Fibroblast of villous mesenchyme (primary cell): ENCODE data around the gene CYS1. TPM values are rescaled to one million over a fixed set of nuclear protein-coding genes. Genes with fewer than 3 reads are reported as not detected.

ENCODE experiments used
- DNase-seq: peaks from one replicate; pipeline ENCODE4 v3.0.0-alpha.2; 2010; ENCODE audit warnings: low read depth
- H3K4me3 ChIP-seq: 2 replicates; pipeline ENCODE4 v1.5.1; 2011; ENCODE audit warnings: low read depth, mild to moderate bottlenecking, low read length
- CTCF ChIP-seq: IDR thresholded peaks from 2 replicates; pipeline ENCODE4 v1.5.1; 2012; ENCODE audit warnings: low read depth, mild to moderate bottlenecking, low read length; ENCODE audit not compliant: insufficient read depth
- total RNA-seq: library from RNA; depleted of rRNA; stranded (reverse); fragments of >200 nt; gene quantifications from 2 replicates; pipeline ENCODE4 v1.2.3, GENCODE V29; 2012

CYS1 gene
- total RNA-seq, 1 donor = 2.2 TPM

- TF ChIP-seq CTCF = no peak
- no peak overlapping the region for H3K4me3 ChIP-seq
- no peak for DNase-seq
Measured at GRCh38 chr2:10073706-10074105, 6.5 kb downstream of the CYS1 start.

- TF ChIP-seq CTCF = peak; percentile 86
- no peak overlapping the region for H3K4me3 ChIP-seq
Measured at GRCh38 chr2:10072656-10073480, 7.3 kb downstream of the CYS1 start.

GRCh38 chr2:10071595-10071994 lies 8.6 kb downstream of the CYS1 start:
- DNase-seq = no peak
- H3K4me3 ChIP-seq = no peak overlapping the region
- TF ChIP-seq CTCF = no peak

More at GRCh38 chr2:10072656-10073480, 7.3 kb downstream of the CYS1 start:
- peak; percentile 88 for DNase-seq

- no peak for TF ChIP-seq CTCF
- no peak overlapping the region for H3K4me3 ChIP-seq
- DNase-seq = no peak
Measured at GRCh38 chr2:10071176-10071575, 9.0 kb downstream of the CYS1 start.

GRCh38 chr2:10067881-10068280 lies 12.3 kb downstream of the CYS1 start:
- DNase-seq = no peak
- no peak overlapping the region for H3K4me3 ChIP-seq
- TF ChIP-seq CTCF = no peak

- no peak overlapping the region for H3K4me3 ChIP-seq
- no peak for DNase-seq
- TF ChIP-seq CTCF = no peak
Measured at GRCh38 chr2:10067330-10067729, 12.9 kb downstream of the CYS1 start.

GRCh38 chr2:10065773-10066055 lies 14.5 kb downstream of the CYS1 start:
- H3K4me3 ChIP-seq = no peak overlapping the region
- TF ChIP-seq CTCF = no peak
- DNase-seq = no peak
